Mucosa of descending colon (tissue), 3 donors: ENCODE measurements around the gene WNT5A. TPM values are rescaled to one million over a fixed set of nuclear protein-coding genes. Genes with fewer than 3 reads are reported as not detected.

Experiments
- ATAC-seq: fragments of 200-7000 bp; cut with Tn5 transposase; one replicate; pipeline ENCODE4 v1.9.1; 2020; ENCODE audit warnings: mild to moderate bottlenecking, moderate library complexity
- DNase-seq, 3 donors: peaks; one replicate each; pipeline ENCODE4 v3.0.0-alpha.2; 2020
- H3K36me3 ChIP-seq: fragments of 200-600 bp; one replicate; pipeline ENCODE4 v1.8.0; 2021; ENCODE audit warnings: low read depth, mild to moderate bottlenecking
- H3K4me1 ChIP-seq: fragments of 200-600 bp; one replicate; pipeline ENCODE4 v1.8.0; 2021; ENCODE audit warnings: low read depth, mild to moderate bottlenecking
- H3K4me3 ChIP-seq: fragments of 200-600 bp; one replicate; pipeline ENCODE4 v1.8.0; 2021; ENCODE audit warnings: mild to moderate bottlenecking
- H3K9me3 ChIP-seq: fragments of 200-600 bp; one replicate; pipeline ENCODE4 v1.8.0; 2021; ENCODE audit warnings: mild to moderate bottlenecking
- CTCF ChIP-seq: fragments of 200-600 bp; IDR thresholded peaks from one replicate; pipeline ENCODE4 v1.8.0; 2022; ENCODE audit warnings: antibody characterized with exemption, mild to moderate bottlenecking
- intact Hi-C, 2 donors: fragments of 100-400 bp; cut with DNase I in 1 of 2; cut with micrococcal nuclease in 1 of 2; formaldehyde crosslinking; loops; one replicate each; pipeline versions ENCODE4 v1.11.0 to v1.11.1; 2022; cut with DNase I, micrococcal nuclease
- total RNA-seq, 3 donors: library from RNA; stranded (reverse); fragmentation: NEBNext Ultra II Directional in 2 of 3; extraction: Animal tissue kit (Norgen Biotek cat#: 25700) in 2 of 3; gene quantifications; one replicate each; pipeline versions ENCODE4 v1.2.1 to v1.2.4, GENCODE V29; 2021 to 2023
- donor health status: DM: no; HTN: no; CAD: no; lungs with moderate emphysema.
- donor health status: DM: no; HTN: no; CAD: no.
- donor health status: DM: no; HTN: yes; CAD: no.

Gene WNT5A
- total RNA-seq, 3 donors from 2014 or later: 3.6 to 5.9 (median 5.2) TPM

- Histone ChIP-seq H3K9me3 (no peaks in the 10 kb centered on the region), H3K4me3 (no peak overlapping the region), H3K4me1 (no peaks in the 10 kb centered on the region), H3K36me3 (no peaks in the 10 kb centered on the region)
- ATAC-seq: no peak
- intact Hi-C loops: no loop called here
- no peak for DNase-seq
- no peak for TF ChIP-seq CTCF
Observed at GRCh38 chr3:55521064-55521737, 34.1 kb upstream of the WNT5A start.

- no peaks in the 10 kb centered on the region for H3K36me3 ChIP-seq
- intact Hi-C loops: no loop called here
- ATAC-seq (no peak), DNase-seq (no peak)
- H3K4me3 ChIP-seq: no peak overlapping the region
- TF ChIP-seq CTCF: no peak
- H3K9me3 ChIP-seq: no peaks in the 10 kb centered on the region
- no peaks in the 10 kb centered on the region for H3K4me1 ChIP-seq
Observed at GRCh38 chr3:55519019-55519418, 31.9 kb upstream of the WNT5A start.

- intact Hi-C loops: no loop called here
Observed at GRCh38 chr3:55518451-55518850, 31.3 kb upstream of the WNT5A start.

GRCh38 chr3:55516392-55517030 is 29.4 kb upstream of the WNT5A start:
- intact Hi-C loops: no loop called here
- no peak for TF ChIP-seq CTCF
- ATAC-seq: no peak
- Histone ChIP-seq H3K9me3 (no peaks in the 10 kb centered on the region), H3K4me3 (no peak overlapping the region), H3K36me3 (no peaks in the 10 kb centered on the region), H3K4me1 (no peaks in the 10 kb centered on the region)
- no peak for DNase-seq

More at GRCh38 chr3:55518451-55518850, 31.3 kb upstream of the WNT5A start:
- no peak overlapping the region for H3K4me3 ChIP-seq
- DNase-seq (no peak), ATAC-seq (no peak)
- H3K9me3 ChIP-seq: no peaks in the 10 kb centered on the region
- no peak for TF ChIP-seq CTCF
- H3K36me3 ChIP-seq: no peaks in the 10 kb centered on the region
- H3K4me1 ChIP-seq: no peaks in the 10 kb centered on the region

- no peak for TF ChIP-seq CTCF
- H3K36me3 ChIP-seq: no peaks in the 10 kb centered on the region
- intact Hi-C loops: no loop called here
- H3K4me1 ChIP-seq: no peaks in the 10 kb centered on the region
- ATAC-seq (no peak), DNase-seq (no peak)
- no peaks in the 10 kb centered on the region for H3K9me3 ChIP-seq
- no peak overlapping the region for H3K4me3 ChIP-seq
Observed at GRCh38 chr3:55515550-55516246, 28.6 kb upstream of the WNT5A start.
